Measurements from ENCODE around the gene GCN1.

GCN1 gene

GRCh38 chr12:120186654-120187053 is 7.9 kb downstream of the GCN1 start:
- no peak for FAIRE-seq
- no peak for DNase-seq (ENCODE audit: low spot score)

GRCh38 chr12:120183211-120183631 is 11.3 kb downstream of the GCN1 start:
- FAIRE-seq (peak; percentile 85), DNase-seq (ENCODE audit: low spot score) (peak; percentile 85)

- peak; percentile 86 for DNase-seq (ENCODE audit: low spot score)
- peak; percentile 87 for FAIRE-seq
These were observed 12.4 kb downstream of the GCN1 start for GRCh38 chr12:120181991-120182631.

GRCh38 chr12:120180975-120181374 is 13.5 kb downstream of the GCN1 start:
- FAIRE-seq, result no peak
- no peak for DNase-seq (ENCODE audit: low spot score)

- no peak for FAIRE-seq
- no peak for DNase-seq (ENCODE audit: low spot score)
These were observed 19.0 kb downstream of the GCN1 start for GRCh38 chr12:120175537-120175936.

GRCh38 chr12:120175062-120175461 is 19.5 kb downstream of the GCN1 start:
- DNase-seq (ENCODE audit: low spot score), result no peak
- no peak for FAIRE-seq

- FAIRE-seq (no peak), DNase-seq (ENCODE audit: low spot score) (no peak)
These were observed 22.5 kb downstream of the GCN1 start for GRCh38 chr12:120172053-120172452.

GRCh38 chr12:120170631-120171030 is 23.9 kb downstream of the GCN1 start:
- no peak for FAIRE-seq
- no peak for DNase-seq (ENCODE audit: low spot score)

GRCh38 chr12:120169946-120170345 is 24.6 kb downstream of the GCN1 start:
- DNase-seq (ENCODE audit: low spot score) (no peak), FAIRE-seq (no peak)

GRCh38 chr12:120168337-120168736 is 26.2 kb downstream of the GCN1 start:
- FAIRE-seq, result no peak
- DNase-seq (ENCODE audit: low spot score), result no peak

- DNase-seq (ENCODE audit: low spot score) (no peak), FAIRE-seq (no peak)
These were observed 26.9 kb downstream of the GCN1 start for GRCh38 chr12:120167529-120168095.

- DNase-seq (ENCODE audit: low spot score), result no peak
These were observed 30.2 kb downstream of the GCN1 start for GRCh38 chr12:120164293-120164692.

GRCh38 chr12:120162763-120163162 is 31.8 kb downstream of the GCN1 start:
- no peak for DNase-seq (ENCODE audit: low spot score)
- no peak for FAIRE-seq

More at GRCh38 chr12:120164293-120164692, 30.2 kb downstream of the GCN1 start:
- FAIRE-seq, result no peak

GRCh38 chr12:120161852-120162251 is 32.7 kb downstream of the GCN1 start:
- no peak for DNase-seq (ENCODE audit: low spot score)
- FAIRE-seq, result no peak

- FAIRE-seq (no peak), DNase-seq (ENCODE audit: low spot score) (no peak)
These were observed 34.8 kb downstream of the GCN1 start for GRCh38 chr12:120159509-120160237.

GRCh38 chr12:120158351-120158750 is 36.2 kb downstream of the GCN1 start:
- DNase-seq (ENCODE audit: low spot score) (no peak), FAIRE-seq (no peak)

- FAIRE-seq, result no peak
- no peak for DNase-seq (ENCODE audit: low spot score)
These were observed 36.8 kb downstream of the GCN1 start for GRCh38 chr12:120157678-120158077.

GRCh38 chr12:120156315-120157259 is 37.9 kb downstream of the GCN1 start:
- FAIRE-seq (no peak), DNase-seq (ENCODE audit: low spot score) (no peak)

GRCh38 chr12:120155072-120155471 is 39.4 kb downstream of the GCN1 start:
- DNase-seq (ENCODE audit: low spot score) (no peak), FAIRE-seq (no peak)

- DNase-seq (ENCODE audit: low spot score) (no peak), FAIRE-seq (no peak)
These were observed 43.5 kb downstream of the GCN1 start for GRCh38 chr12:120150919-120151525.

- DNase-seq (ENCODE audit: low spot score) (no peak), FAIRE-seq (no peak)
These were observed 46.5 kb downstream of the GCN1 start for GRCh38 chr12:120148011-120148410.

All from RCC 7860 (cell line).